ENCODE measurements around the gene TDRD9. TPM values are rescaled to one million over a fixed set of nuclear protein-coding genes. Genes with fewer than 3 reads are reported as not detected.

TDRD9 gene
- total and polyA plus RNA-seq, 2 experiments from 2014 or later, result 0.24 TPM; not detected in 1

DNA sequence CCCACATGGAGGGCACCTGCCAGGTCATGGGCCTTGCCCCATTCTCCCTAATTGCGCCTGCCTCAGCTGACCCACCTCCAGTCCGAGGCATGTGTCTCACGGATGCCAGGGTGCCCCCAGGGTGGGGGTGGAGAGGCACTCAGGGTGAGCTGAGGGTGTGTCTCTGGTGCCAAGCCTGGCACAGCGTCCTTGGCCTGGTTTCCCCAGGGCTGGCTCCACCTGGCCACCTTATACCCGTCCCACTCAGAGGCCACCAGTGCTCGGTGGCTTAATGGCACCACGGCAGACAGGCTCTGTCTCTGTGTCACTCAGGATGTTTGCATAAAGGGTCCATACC lies 33.6 kb upstream of the TDRD9 start (continued):
- TF ChIP-seq ZNF462 (CRISPR knock-in tag; IDR thresholded peaks at IDR 0.05), result no peak
- no peak for TF ChIP-seq ZNF331 (CRISPR knock-in tag; IDR thresholded peaks at IDR 0.05; ENCODE audit: low read depth)
- TF ChIP-seq EZH2phosphoT487 (IDR thresholded peaks at IDR 0.05; ENCODE audit: unreplicated experiment), result no peak
- no peak for TF ChIP-seq POLR2AphosphoS5 (IDR thresholded peaks at IDR 0.05; ENCODE audit: low read depth)

DNA sequence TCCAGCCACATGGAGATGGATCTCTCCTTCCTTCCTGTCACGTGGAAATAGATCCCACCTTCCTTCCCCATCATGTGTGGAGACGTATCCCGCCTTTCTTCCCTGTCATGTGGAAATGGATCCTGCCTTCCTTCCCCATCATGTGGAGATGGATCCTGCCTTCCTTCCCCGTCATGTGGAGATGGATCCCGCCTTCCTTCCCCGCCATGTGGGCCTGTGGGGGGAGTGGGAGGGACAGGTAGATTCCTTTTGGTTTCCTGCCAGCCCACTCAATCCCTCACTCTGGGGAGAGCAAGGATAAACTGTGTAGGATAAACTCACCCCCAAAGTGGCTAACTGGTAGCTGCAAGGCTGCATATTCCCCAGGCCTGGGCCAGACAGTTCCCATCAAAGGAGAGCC lies 31.7 kb upstream of the TDRD9 start:
- Histone ChIP-seq H3K27ac (ENCODE audit: low read depth) (no peak overlapping the region), H3K9me2 (ENCODE audit: insufficient read depth) (no peaks in the 10 kb centered on the region), H3K4me3 (no peak overlapping the region), H3K4me2 (no peak overlapping the region), H2AFZ (no peak overlapping the region), H3F3A (replicated peaks; ENCODE audit: low read depth) (no peaks in the 10 kb centered on the region), H4K20me1 (replicated peaks; ENCODE audit: insufficient read depth) (no peaks in the 10 kb centered on the region), H3K79me2 (replicated peaks; ENCODE audit: insufficient read depth) (no peaks in the 10 kb centered on the region), H3K36me3 (ENCODE audit: insufficient read depth) (no peaks in the 10 kb centered on the region), H3K4me1 (ENCODE audit: insufficient read depth) (no peaks in the 10 kb centered on the region), H3K27me3 (ENCODE audit: insufficient read depth) (no peaks in the 10 kb centered on the region)
- Mint-ChIP-seq H3K27ac (no peak overlapping the region), H3K27me3 (ENCODE audit: insufficient read depth, low read depth, poor library complexity) (peaks cover 19% of the 10 kb centered on the region), H3K4me3 (no peak overlapping the region), H3K4me1 (peaks cover 6% of the 10 kb centered on the region; the same call in 2 of the 3 replicates), H3K9me3 (peaks cover 10% of the 10 kb centered on the region), H3K36me3 (ENCODE audit: low read depth) (peaks cover 5% of the 10 kb centered on the region; the same call in 2 of the 3 replicates)
- ATAC-seq (no peak), DNase-seq (ENCODE audit: low spot score) (no peak)
- TF ChIP-seq CTCF (conservative IDR thresholded peaks at IDR 0.05; ENCODE audit: low read depth in 2 of 2) (no peak), POLR2AphosphoS5 (IDR thresholded peaks at IDR 0.05; ENCODE audit: low read depth) (no peak), EZH2 (IDR thresholded peaks at IDR 0.05; ENCODE audit: low read depth, unreplicated experiment) (no peak), ETS1 (IDR thresholded peaks at IDR 0.05) (no peak), ZNF331 (CRISPR knock-in tag; IDR thresholded peaks at IDR 0.05; ENCODE audit: low read depth) (no peak), CREB1 (CRISPR knock-in tag; IDR thresholded peaks at IDR 0.05; ENCODE audit: low read depth) (no peak)

Data from GM23338 (cell line).